Measurements from ENCODE around the gene NTHL1. TPM values are rescaled to one million over a fixed set of nuclear protein-coding genes. Genes with fewer than 3 reads are reported as not detected.

NTHL1 gene
- total and polyA plus RNA-seq, 2 of the 13 experiments (the other 11 are each of a cell fraction or from before 2014, with no cell fraction given) = 47.5 to 64.9 TPM

GRCh38 chr16:2063861-2064260, 16.2 kb upstream of the NTHL1 start:
- Histone ChIP-seq H4K20me1 (ENCODE audit: insufficient read depth, low read length) (no peaks in the 10 kb centered on the region), H3K27me3 (ENCODE audit: control insufficient read depth in 1 of 2, insufficient read depth in 2 of 2, low read length in 2 of 2) (no peaks in the 10 kb centered on the region), H3K27ac (ENCODE audit: extremely low read length, insufficient read depth, low read length) (no peak overlapping the region), H3K4me1 (ENCODE audit: insufficient read depth, low read length) (no peaks in the 10 kb centered on the region), H3K36me3 (replicated peaks in 1 of 2; ENCODE audit: control insufficient read depth in 1 of 2, insufficient read depth in 2 of 2, low read length in 2 of 2) (peaks cover 16 to 21% of the 10 kb centered on the region in 2 experiments), H3K4me2 (ENCODE audit: low read depth, low read length) (no peak overlapping the region), H3K9ac (ENCODE audit: insufficient read depth, low read depth, low read length) (no peak overlapping the region), H2AFZ (ENCODE audit: low read length) (no peak overlapping the region), H3K4me3 (replicated peaks in 1 of 3; ENCODE audit: insufficient read depth in 1 of 3, low read depth in 2 of 3, low read length in 3 of 3) (no peak overlapping the region), H3K9me3 (ENCODE audit: low read length) (no peaks in the 10 kb centered on the region), H3K79me2 (ENCODE audit: insufficient read depth, low read length) (no peaks in the 10 kb centered on the region)
- TF ChIP-seq FOXA3 (CRISPR knock-in tag; IDR thresholded peaks at IDR 0.05) (no peak), AGO2 (optimal IDR thresholded peaks at IDR 0.05; ENCODE audit: low read depth, low read length) (peak; percentile 23), HNRNPLL (IDR thresholded peaks at IDR 0.05; ENCODE audit: low read depth, low read length, poor library complexity, severe bottlenecking) (peak; percentile 35)
- DNase-seq (ENCODE audit: low spot score) (no peak), ATAC-seq (no peak), FAIRE-seq (no peak)
- BruUV-seq (replicated peaks) = no TSS peak
- CTCF ChIA-PET (ENCODE audit: low intra/inter-chr PET ratio, low total read pairs) = no interaction called here
- WGBS (ENCODE audit: low lambda C conversion rate) = 97% methylated on average over 22 of the region's 25 CpGs
- intact Hi-C loops (cut with micrococcal nuclease; ENCODE audit: unreplicated experiment) (no loop called here), in situ Hi-C loops (cut with HindIII; ENCODE audit: extremely low pct_ligation_motif_present, low pct_unique_long_range_greater_than_20kb) (no loop called here)
- POLR2A ChIA-PET = no interaction called here

DNA sequence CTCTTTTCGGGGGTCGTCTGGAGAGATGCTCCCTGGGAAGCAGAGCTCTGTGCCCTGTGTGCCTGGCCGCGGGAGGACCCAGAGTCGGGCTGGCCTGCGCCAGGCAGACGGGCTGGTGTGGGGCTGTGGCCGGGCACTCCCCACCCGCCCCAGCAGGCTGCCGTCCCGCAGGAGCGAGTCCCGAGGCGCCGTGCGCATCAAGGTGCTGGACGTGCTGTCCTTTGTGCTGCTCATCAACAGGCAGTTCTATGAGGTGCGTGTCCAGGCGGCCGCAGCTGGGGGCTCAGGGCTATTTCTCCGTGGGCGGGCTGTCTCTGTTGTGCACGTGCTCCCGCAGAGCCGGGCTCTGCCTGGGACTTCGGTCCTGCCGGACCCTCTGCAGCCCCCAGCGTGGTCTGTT, 15.2 kb upstream of the NTHL1 start:
- Histone ChIP-seq H2AFZ (ENCODE audit: low read length) (no peak overlapping the region), H3K36me3 (replicated peaks in 1 of 2; ENCODE audit: control insufficient read depth in 1 of 2, insufficient read depth in 2 of 2, low read length in 2 of 2) (peaks cover 13 to 16% of the 10 kb centered on the region in 2 experiments), H3K9ac (ENCODE audit: insufficient read depth, low read depth, low read length) (no peak overlapping the region), H3K9me3 (ENCODE audit: low read length) (no peaks in the 10 kb centered on the region), H3K4me1 (ENCODE audit: insufficient read depth, low read length) (no peaks in the 10 kb centered on the region), H3K4me2 (ENCODE audit: low read depth, low read length) (no peak overlapping the region), H3K4me3 (replicated peaks in 1 of 3; ENCODE audit: insufficient read depth in 1 of 3, low read depth in 2 of 3, low read length in 3 of 3) (no peak overlapping the region), H3K79me2 (ENCODE audit: insufficient read depth, low read length) (no peaks in the 10 kb centered on the region), H3K27me3 (ENCODE audit: control insufficient read depth in 1 of 2, insufficient read depth in 2 of 2, low read length in 2 of 2) (no peaks in the 10 kb centered on the region), H3K27ac (ENCODE audit: extremely low read length, insufficient read depth, low read length) (no peak overlapping the region), H4K20me1 (ENCODE audit: insufficient read depth, low read length) (no peaks in the 10 kb centered on the region)
- intact Hi-C loops (cut with micrococcal nuclease; ENCODE audit: unreplicated experiment) = no loop called here
- FAIRE-seq = no peak
- in situ Hi-C loops (cut with HindIII; ENCODE audit: extremely low pct_ligation_motif_present, low pct_unique_long_range_greater_than_20kb) = no loop called here
- no TSS peak for BruUV-seq (replicated peaks)
- no peak for TF ChIP-seq U2AF1 (optimal IDR thresholded peaks at IDR 0.05; ENCODE audit: low read depth, low read length)
- TF ChIP-seq, protein P1, sequence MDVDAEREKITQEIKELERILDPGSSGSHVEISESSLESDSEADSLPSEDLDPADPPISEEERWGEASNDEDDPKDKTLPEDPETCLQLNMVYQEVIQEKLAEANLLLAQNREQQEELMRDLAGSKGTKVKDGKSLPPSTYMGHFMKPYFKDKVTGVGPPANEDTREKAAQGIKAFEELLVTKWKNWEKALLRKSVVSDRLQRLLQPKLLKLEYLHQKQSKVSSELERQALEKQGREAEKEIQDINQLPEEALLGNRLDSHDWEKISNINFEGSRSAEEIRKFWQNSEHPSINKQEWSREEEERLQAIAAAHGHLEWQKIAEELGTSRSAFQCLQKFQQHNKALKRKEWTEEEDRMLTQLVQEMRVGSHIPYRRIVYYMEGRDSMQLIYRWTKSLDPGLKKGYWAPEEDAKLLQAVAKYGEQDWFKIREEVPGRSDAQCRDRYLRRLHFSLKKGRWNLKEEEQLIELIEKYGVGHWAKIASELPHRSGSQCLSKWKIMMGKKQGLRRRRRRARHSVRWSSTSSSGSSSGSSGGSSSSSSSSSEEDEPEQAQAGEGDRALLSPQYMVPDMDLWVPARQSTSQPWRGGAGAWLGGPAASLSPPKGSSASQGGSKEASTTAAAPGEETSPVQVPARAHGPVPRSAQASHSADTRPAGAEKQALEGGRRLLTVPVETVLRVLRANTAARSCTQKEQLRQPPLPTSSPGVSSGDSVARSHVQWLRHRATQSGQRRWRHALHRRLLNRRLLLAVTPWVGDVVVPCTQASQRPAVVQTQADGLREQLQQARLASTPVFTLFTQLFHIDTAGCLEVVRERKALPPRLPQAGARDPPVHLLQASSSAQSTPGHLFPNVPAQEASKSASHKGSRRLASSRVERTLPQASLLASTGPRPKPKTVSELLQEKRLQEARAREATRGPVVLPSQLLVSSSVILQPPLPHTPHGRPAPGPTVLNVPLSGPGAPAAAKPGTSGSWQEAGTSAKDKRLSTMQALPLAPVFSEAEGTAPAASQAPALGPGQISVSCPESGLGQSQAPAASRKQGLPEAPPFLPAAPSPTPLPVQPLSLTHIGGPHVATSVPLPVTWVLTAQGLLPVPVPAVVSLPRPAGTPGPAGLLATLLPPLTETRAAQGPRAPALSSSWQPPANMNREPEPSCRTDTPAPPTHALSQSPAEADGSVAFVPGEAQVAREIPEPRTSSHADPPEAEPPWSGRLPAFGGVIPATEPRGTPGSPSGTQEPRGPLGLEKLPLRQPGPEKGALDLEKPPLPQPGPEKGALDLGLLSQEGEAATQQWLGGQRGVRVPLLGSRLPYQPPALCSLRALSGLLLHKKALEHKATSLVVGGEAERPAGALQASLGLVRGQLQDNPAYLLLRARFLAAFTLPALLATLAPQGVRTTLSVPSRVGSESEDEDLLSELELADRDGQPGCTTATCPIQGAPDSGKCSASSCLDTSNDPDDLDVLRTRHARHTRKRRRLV (CRISPR knock-in tag; IDR thresholded peaks at IDR 0.05) = no peak
- no peak for TF ChIP-seq PHF20 (CRISPR knock-in tag; IDR thresholded peaks at IDR 0.05)
- peak; percentile 37 for TF ChIP-seq AGO2 (optimal IDR thresholded peaks at IDR 0.05; ENCODE audit: low read depth, low read length)
- no peak for DNase-seq (ENCODE audit: low spot score)
- ChIA-PET CTCF (ENCODE audit: low intra/inter-chr PET ratio, low total read pairs) (no interaction called here), POLR2A (no interaction called here)
- 100% methylated on average over 8 of the region's 28 CpGs for WGBS (ENCODE audit: low lambda C conversion rate)
- ATAC-seq = no peak; the same call in 1 of the 3 replicates
